Esophagus squamous epithelium (tissue), 4 donors: Measurements from ENCODE around the gene ITGA6.

ENCODE experiments used
- CTCF ChIP-seq, 6 experiments: fragments of 450-650 bp in 4 of 6; fragments of 200-600 bp in 2 of 6; sonication (generic) in 2 of 6; IDR thresholded peaks; one replicate each; pipeline ENCODE4 v1.5.1; 2016 to 2019; ENCODE audit warnings: antibody characterized with exemption in 6 of 6, mild to moderate bottlenecking in 4 of 6, moderate library complexity in 4 of 6
- POLR2A ChIP-seq, 4 donors: fragments of 450-650 bp; IDR thresholded peaks; one replicate each; pipeline ENCODE4 v1.6.1; 2017; ENCODE audit warnings: antibody characterized with exemption in 4 of 4, mild to moderate bottlenecking in 4 of 4, moderate library complexity in 3 of 4

- TF ChIP-seq CTCF (IDR thresholded peaks at IDR 0.05), result no peak
- no peak for TF ChIP-seq POLR2A (IDR thresholded peaks at IDR 0.05)
Observed at GRCh38 chr2:172484706-172485105, 57.3 kb downstream of the ITGA6 start.
